ENCODE measurements around the gene ZG16B.

- TF ChIP-seq, protein P1, sequence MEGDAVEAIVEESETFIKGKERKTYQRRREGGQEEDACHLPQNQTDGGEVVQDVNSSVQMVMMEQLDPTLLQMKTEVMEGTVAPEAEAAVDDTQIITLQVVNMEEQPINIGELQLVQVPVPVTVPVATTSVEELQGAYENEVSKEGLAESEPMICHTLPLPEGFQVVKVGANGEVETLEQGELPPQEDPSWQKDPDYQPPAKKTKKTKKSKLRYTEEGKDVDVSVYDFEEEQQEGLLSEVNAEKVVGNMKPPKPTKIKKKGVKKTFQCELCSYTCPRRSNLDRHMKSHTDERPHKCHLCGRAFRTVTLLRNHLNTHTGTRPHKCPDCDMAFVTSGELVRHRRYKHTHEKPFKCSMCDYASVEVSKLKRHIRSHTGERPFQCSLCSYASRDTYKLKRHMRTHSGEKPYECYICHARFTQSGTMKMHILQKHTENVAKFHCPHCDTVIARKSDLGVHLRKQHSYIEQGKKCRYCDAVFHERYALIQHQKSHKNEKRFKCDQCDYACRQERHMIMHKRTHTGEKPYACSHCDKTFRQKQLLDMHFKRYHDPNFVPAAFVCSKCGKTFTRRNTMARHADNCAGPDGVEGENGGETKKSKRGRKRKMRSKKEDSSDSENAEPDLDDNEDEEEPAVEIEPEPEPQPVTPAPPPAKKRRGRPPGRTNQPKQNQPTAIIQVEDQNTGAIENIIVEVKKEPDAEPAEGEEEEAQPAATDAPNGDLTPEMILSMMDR (conservative IDR thresholded peaks at IDR 0.05; ENCODE audit: low read depth, low read length): no peak
- no peak for TF ChIP-seq EZH2 (IDR thresholded peaks at IDR 0.05; ENCODE audit: borderline replicate concordance, low read depth, low read length, poor library complexity, severe bottlenecking)
These were observed 15.4 kb upstream of the ZG16B start for GRCh38 chr16:2814551-2815298.
